ENCODE results near the gene ZNF184. TPM values are rescaled to one million over a fixed set of nuclear protein-coding genes. Genes with fewer than 3 reads are reported as not detected.

The ZNF184 gene
- total and polyA plus RNA-seq, 7 donors, result 2.3 to 5.7 (median 4.3) TPM

DNA sequence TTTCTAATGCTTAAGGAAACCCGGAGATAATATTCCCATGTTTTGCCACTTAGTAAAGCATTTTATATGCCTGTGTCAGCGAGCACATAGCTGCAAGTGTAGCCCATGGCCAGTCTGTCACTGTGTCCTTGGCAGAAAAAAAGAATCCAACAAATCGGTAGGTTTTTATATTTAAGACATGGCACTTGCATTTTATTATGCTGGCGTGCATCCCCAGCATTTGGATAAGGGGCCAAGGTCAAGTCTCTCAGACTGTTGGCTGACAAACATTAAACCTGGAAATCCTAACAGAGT is 1.2 kb upstream of the ZNF184 start:
- H3K4me1 ChIP-seq, result peaks cover 11% of the 10 kb centered on the region
- peak overlapping the region; percentile 94 for H3K4me3 ChIP-seq
- no peaks in the 10 kb centered on the region for H3K9me3 ChIP-seq
- H3K27me3 ChIP-seq (ENCODE audit: insufficient read depth in 3 of 3, low read length in 2 of 3), result no peaks in the 10 kb centered on the region
- H3K27ac ChIP-seq, result no peak overlapping the region
- TF ChIP-seq, protein P1, sequence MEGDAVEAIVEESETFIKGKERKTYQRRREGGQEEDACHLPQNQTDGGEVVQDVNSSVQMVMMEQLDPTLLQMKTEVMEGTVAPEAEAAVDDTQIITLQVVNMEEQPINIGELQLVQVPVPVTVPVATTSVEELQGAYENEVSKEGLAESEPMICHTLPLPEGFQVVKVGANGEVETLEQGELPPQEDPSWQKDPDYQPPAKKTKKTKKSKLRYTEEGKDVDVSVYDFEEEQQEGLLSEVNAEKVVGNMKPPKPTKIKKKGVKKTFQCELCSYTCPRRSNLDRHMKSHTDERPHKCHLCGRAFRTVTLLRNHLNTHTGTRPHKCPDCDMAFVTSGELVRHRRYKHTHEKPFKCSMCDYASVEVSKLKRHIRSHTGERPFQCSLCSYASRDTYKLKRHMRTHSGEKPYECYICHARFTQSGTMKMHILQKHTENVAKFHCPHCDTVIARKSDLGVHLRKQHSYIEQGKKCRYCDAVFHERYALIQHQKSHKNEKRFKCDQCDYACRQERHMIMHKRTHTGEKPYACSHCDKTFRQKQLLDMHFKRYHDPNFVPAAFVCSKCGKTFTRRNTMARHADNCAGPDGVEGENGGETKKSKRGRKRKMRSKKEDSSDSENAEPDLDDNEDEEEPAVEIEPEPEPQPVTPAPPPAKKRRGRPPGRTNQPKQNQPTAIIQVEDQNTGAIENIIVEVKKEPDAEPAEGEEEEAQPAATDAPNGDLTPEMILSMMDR (IDR thresholded peaks at IDR 0.05), result no peak
- WGBS, 3 donors, result 86 to 88% (median 86%) methylated on average over 4 of the region's 4 CpGs
- peaks cover 0 to 22% of the 10 kb centered on the region in 2 donors for H3K36me3 ChIP-seq (ENCODE audit: insufficient read depth in 1 of 2, low read depth in 1 of 2)
- DNase-seq, result no peak
- ATAC-seq, result no peak
- intact Hi-C loops (cut with DNase I), result loop anchor here in 1 of 2 donors (10.0 kb wide), 1 partner anchor 289 kb away; no protein-coding TSS in a partner anchor

DNA sequence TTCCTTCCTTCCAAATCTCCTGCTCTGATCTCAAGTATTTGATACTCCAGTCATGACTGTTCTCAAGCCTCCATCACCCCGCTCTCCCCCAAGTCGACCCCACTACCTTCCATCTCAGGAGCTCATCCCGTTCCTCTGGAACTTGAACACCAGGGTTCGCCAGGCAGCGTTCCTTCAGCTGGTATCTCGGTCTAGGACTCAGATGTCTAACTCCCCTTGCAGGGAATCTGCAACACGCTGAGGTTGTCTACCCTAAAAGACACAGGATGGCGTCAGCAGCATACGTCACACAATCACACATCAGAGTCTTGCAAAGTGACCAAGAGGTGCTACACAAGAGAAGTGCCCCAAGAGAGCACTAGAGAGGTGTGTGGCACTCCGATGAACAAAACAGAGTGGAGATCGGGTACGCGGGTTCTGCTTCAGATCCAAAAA is 706 bp downstream of the ZNF184 start:
- H3K27ac ChIP-seq, result peak overlapping the region; percentile 99
- ATAC-seq (peak; percentile 24 to 46 (median 30)), DNase-seq (peak; percentile 45 to 66)
- peak overlapping the region; percentile 94 for H3K4me3 ChIP-seq
- TF ChIP-seq, protein P1 (IDR thresholded peaks at IDR 0.05), result no peak
- H3K27me3 ChIP-seq (ENCODE audit: insufficient read depth in 3 of 3, low read length in 2 of 3), result no peaks in the 10 kb centered on the region
- 1 to 2% (median 2%) methylated on average over 13 of the region's 13 CpGs for WGBS, 3 donors
- peaks cover 11% of the 10 kb centered on the region for H3K4me1 ChIP-seq
- H3K9me3 ChIP-seq, result no peaks in the 10 kb centered on the region
- intact Hi-C loops (cut with DNase I), result loop anchor here (2.0 to 10.0 kb wide), 2 partner anchors 287 to 421 kb away; a partner anchor contains a TSS
- H3K36me3 ChIP-seq (ENCODE audit: insufficient read depth in 1 of 2, low read depth in 1 of 2), result peaks cover 3 to 41% of the 10 kb centered on the region in 2 donors

DNA sequence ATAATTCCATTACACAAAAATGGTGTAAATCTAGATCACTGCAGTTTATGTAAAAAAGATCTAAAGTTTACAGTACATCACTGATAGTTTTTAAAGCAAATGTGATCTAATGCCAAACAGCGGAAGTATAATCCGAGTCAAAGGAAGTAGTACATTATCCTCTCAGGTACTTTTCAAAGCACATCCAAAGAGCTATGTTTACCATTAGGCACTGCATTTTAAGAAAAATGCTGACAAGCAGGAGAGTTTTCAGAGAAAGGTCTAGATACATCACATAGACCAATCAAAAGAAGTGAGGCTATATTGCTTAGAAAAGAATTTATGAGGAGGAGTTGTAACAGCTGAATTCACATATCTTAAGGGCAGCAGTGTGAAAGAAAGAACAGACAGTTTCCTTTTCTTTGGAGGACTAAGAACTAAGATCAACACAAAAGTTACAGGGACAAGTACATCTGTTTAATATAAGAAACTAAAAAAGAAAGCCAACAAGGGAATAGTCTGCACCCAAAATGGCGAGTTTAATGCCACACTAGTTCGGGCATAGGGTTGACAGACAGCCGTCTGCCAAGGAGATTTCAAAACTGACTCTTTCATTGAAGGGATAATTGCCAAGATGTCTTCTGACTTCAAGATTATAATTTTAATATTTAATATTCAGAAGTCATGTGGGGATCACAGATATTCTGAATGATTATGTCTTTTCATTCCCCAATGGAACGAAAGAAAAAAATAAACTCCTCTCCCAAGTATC is 1.4 kb downstream of the ZNF184 start:
- WGBS, 3 donors, result 38 to 42% (median 41%) methylated on average over 6 of the region's 6 CpGs
- Histone ChIP-seq H3K4me3 (peak overlapping the region; percentile 94), H3K36me3 (ENCODE audit: insufficient read depth in 1 of 2, low read depth in 1 of 2) (peaks cover 3 to 47% of the 10 kb centered on the region in 2 donors), H3K27ac (peak overlapping the region; percentile 99), H3K4me1 (peaks cover 11% of the 10 kb centered on the region), H3K27me3 (ENCODE audit: insufficient read depth in 3 of 3, low read length in 2 of 3) (no peaks in the 10 kb centered on the region), H3K9me3 (no peaks in the 10 kb centered on the region)
- TF ChIP-seq, protein P1 (IDR thresholded peaks at IDR 0.05), result no peak
- ATAC-seq (no peak), DNase-seq (no peak)
- intact Hi-C loops (cut with DNase I), result loop anchor here (2.0 to 10.0 kb wide), 2 partner anchors 287 to 421 kb away; a partner anchor contains a TSS

DNA sequence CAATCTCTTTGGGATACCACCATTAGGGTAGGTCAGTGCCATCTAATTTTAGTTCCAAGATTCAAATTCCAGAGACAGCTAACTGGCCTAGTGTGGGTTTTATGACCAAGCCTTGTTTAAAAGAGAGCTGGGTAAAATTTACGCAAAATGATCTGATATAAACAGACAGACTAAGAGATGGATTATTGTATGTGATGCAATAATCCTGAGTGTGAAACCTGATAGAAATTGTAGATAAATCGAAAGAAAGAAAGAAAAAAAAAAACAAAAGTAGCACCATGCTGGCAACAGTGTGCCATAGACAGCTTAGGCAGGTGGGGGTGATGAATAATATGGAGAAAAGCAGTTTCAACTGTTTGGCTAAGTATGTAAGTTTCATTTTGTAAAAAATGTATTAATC is 2.9 kb downstream of the ZNF184 start:
- no peak for DNase-seq
- 94 to 98% (median 96%) methylated on average over 2 of the region's 2 CpGs for WGBS, 3 donors
- Histone ChIP-seq H3K27ac (no peak overlapping the region), H3K9me3 (no peaks in the 10 kb centered on the region), H3K4me3 (no peak overlapping the region), H3K36me3 (ENCODE audit: insufficient read depth in 1 of 2, low read depth in 1 of 2) (peaks cover 3 to 62% of the 10 kb centered on the region in 2 donors), H3K4me1 (peaks cover 11% of the 10 kb centered on the region), H3K27me3 (ENCODE audit: insufficient read depth in 3 of 3, low read length in 2 of 3) (no peaks in the 10 kb centered on the region)
- no peak for ATAC-seq
- intact Hi-C loops (cut with DNase I), result loop anchor here in 1 of 2 donors (10.0 kb wide), 1 partner anchor 285 kb away; no protein-coding TSS in a partner anchor
- TF ChIP-seq, protein P1 (IDR thresholded peaks at IDR 0.05), result no peak

Data from psoas muscle (tissue), 8 donors.